Thyroid gland (tissue), 4 donors: ENCODE measurements around the gene APLF. TPM values are rescaled to one million over a fixed set of nuclear protein-coding genes. Genes with fewer than 3 reads are reported as not detected.

Experiments
- DNase-seq, 2 donors: peaks; one replicate each; pipeline ENCODE4 v3.0.0-alpha.2; 2019
- H3K27ac ChIP-seq, 3 donors: fragments of 200-600 bp; sonication (generic); 1 replicate in 2 of 3; 2 replicates in 1 of 3; pipeline ENCODE4 v1.5.1; 2016 to 2019; ENCODE audit warnings: mild to moderate bottlenecking in 1 of 3, moderate library complexity in 1 of 3
- H3K27me3 ChIP-seq: fragments of 200-600 bp; sonication (generic); one replicate; pipeline ENCODE4 v1.5.1; 2019
- H3K36me3 ChIP-seq, 2 donors: fragments of 200-600 bp; sonication (generic); one replicate each; pipeline ENCODE4 v1.5.1; 2016 to 2019
- H3K4me1 ChIP-seq, 2 donors: fragments of 200-600 bp; sonication (generic); one replicate each; pipeline ENCODE4 v1.5.1; 2017 to 2019
- H3K4me3 ChIP-seq, 3 donors: fragments of 200-600 bp; sonication (generic); replicated peaks in 1 of 3; 1 replicate in 2 of 3; 2 replicates in 1 of 3; pipeline ENCODE4 v1.5.1; 2016; ENCODE audit warnings: mild to moderate bottlenecking in 1 of 3
- H3K9me3 ChIP-seq: fragments of 200-600 bp; sonication (generic); one replicate; pipeline ENCODE4 v1.5.1; 2017
- POLR2A ChIP-seq, 2 donors: fragments of 450-650 bp; IDR thresholded peaks; one replicate each; pipeline ENCODE4 v1.6.1; 2017; ENCODE audit warnings: antibody characterized with exemption in 2 of 2, mild to moderate bottlenecking in 2 of 2, moderate library complexity in 1 of 2
- WGBS, 2 donors: methylation state at CpG; one replicate each; pipeline ENCODE4 v1.1.5; 2017; 5-methylcytosine and 5-hydroxymethylcytosine counted together
- intact Hi-C: fragments of 100-400 bp; cut with DNase I; formaldehyde crosslinking; loops from one replicate; pipeline ENCODE4 v1.15.1; 2023
- total RNA-seq, 4 donors: library from RNA; depleted of rRNA; stranded (reverse); fragments of >200 nt; gene quantifications; one replicate each; pipeline ENCODE4 v1.2.3, GENCODE V29; 2016
- TF ChIP-seq, protein P1 (sequence below), 6 experiments: fragments of 200-600 bp in 3 of 6; fragments of 450-650 bp in 3 of 6; sonication (generic) in 3 of 6; IDR thresholded peaks; one replicate each; pipeline ENCODE4 v1.5.1; 2016 to 2019; ENCODE audit warnings: antibody characterized with exemption in 6 of 6, mild to moderate bottlenecking in 2 of 6, inconsistent platforms in 1 of 6, moderate library complexity in 1 of 6

APLF gene
- total RNA-seq, 4 donors from 2014 or later: 8.7 to 12.9 (median 9.6) TPM

DNA sequence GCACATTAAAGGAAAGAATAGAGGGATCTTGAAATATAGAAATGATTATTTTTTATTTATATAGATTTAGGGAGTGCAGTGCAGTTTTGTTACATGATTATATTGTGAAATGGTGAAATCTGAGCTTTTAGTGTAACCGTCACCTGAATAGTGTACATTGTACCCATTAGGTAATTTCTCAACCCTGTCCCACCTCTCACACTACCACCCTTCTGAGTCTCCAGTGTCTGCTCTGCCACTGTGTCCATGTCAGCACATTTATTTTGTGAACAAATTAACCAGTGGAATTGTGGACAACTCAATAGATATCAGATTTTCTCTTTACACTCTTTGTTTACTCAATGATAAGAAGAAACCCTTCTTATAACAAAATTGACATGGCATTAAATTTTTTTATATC lies 24.2 kb downstream of the APLF start:
- TF ChIP-seq, protein P1, sequence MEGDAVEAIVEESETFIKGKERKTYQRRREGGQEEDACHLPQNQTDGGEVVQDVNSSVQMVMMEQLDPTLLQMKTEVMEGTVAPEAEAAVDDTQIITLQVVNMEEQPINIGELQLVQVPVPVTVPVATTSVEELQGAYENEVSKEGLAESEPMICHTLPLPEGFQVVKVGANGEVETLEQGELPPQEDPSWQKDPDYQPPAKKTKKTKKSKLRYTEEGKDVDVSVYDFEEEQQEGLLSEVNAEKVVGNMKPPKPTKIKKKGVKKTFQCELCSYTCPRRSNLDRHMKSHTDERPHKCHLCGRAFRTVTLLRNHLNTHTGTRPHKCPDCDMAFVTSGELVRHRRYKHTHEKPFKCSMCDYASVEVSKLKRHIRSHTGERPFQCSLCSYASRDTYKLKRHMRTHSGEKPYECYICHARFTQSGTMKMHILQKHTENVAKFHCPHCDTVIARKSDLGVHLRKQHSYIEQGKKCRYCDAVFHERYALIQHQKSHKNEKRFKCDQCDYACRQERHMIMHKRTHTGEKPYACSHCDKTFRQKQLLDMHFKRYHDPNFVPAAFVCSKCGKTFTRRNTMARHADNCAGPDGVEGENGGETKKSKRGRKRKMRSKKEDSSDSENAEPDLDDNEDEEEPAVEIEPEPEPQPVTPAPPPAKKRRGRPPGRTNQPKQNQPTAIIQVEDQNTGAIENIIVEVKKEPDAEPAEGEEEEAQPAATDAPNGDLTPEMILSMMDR (IDR thresholded peaks at IDR 0.05): no peak
- no peak for TF ChIP-seq POLR2A (IDR thresholded peaks at IDR 0.05)
- DNase-seq: no peak
- H3K27me3 ChIP-seq: no peaks in the 10 kb centered on the region
- intact Hi-C loops: no loop called here
- H3K36me3 ChIP-seq: no peaks in the 10 kb centered on the region
- no peak overlapping the region for H3K4me3 ChIP-seq
- H3K27ac ChIP-seq: no peak overlapping the region
- no peaks in the 10 kb centered on the region for H3K9me3 ChIP-seq
- 93 to 98% methylated on average over 1 of the region's 1 CpG for WGBS, 2 donors
- H3K4me1 ChIP-seq: no peaks in the 10 kb centered on the region

DNA sequence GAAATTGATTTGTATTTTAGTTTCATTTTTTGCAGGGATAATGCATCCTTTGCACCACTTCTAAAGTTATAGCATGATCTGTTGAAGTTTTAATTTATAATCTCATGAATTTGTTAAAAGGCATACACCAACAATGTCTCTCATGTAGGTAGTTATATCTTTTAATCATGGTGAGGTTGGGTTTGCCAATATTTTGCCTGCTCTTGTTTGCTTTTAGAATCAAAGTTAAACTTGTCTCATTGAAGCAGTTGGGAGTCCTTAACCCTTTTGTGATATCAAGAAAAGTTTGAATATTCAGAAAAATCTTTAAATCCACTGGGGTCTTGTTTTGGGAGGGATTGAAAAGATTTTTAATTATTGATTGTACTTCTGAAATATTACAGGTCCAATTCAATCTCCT lies 31.7 kb downstream of the APLF start:
- intact Hi-C loops: no loop called here
- Histone ChIP-seq H3K27me3 (no peaks in the 10 kb centered on the region), H3K9me3 (no peaks in the 10 kb centered on the region), H3K4me3 (no peak overlapping the region), H3K36me3 (no peaks in the 10 kb centered on the region), H3K4me1 (no peaks in the 10 kb centered on the region), H3K27ac (no peak overlapping the region)
- no peak for DNase-seq
- TF ChIP-seq, protein P1 (IDR thresholded peaks at IDR 0.05): no peak
- no peak for TF ChIP-seq POLR2A (IDR thresholded peaks at IDR 0.05)

DNA sequence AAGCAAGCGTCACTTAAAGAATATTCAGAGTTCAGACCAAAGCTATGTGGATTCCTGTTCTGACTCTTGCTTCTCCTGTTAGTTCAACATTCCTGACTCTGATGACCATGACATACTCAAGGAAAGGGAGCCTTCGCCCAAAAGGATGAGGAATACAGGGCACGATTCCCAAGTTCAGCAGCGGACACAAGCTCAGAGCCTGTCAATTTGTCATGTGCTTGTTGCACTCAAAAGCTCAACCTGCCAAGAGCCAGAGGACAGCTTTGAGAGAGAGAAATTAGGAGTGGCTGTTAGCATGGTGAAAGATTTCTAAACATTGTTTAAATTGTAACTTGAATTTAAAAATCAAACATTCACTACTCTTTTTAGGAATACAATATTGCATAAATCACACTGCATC lies 33.3 kb downstream of the APLF start:
- H3K36me3 ChIP-seq: no peaks in the 10 kb centered on the region
- DNase-seq: no peak
- H3K27me3 ChIP-seq: no peaks in the 10 kb centered on the region
- intact Hi-C loops: no loop called here
- 86 to 89% methylated on average over 4 of the region's 4 CpGs for WGBS, 2 donors
- H3K27ac ChIP-seq: no peak overlapping the region
- H3K4me1 ChIP-seq: no peaks in the 10 kb centered on the region
- no peaks in the 10 kb centered on the region for H3K9me3 ChIP-seq
- no peak for TF ChIP-seq POLR2A (IDR thresholded peaks at IDR 0.05)
- TF ChIP-seq, protein P1 (IDR thresholded peaks at IDR 0.05): no peak
- H3K4me3 ChIP-seq: no peak overlapping the region

DNA sequence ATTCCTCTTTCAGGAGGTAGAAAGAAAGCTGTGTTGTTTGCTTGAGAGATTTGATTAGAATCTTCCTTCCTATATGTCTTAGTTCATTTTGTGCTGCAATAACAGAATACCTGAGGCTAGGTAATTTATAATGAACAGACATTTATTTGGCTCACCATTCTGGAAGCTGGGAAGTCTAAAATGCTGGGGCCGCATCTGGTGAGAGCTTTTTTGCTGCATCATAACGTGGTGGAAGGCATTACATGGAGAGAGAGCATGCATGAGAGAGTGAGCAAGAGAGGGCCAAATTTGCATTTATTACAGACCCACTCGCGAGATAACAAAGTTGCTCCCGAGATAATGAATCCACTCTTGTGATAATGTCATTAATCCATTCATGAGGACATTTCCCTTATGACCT lies 34.4 kb downstream of the APLF start:
- TF ChIP-seq POLR2A (IDR thresholded peaks at IDR 0.05): no peak
- TF ChIP-seq, protein P1 (IDR thresholded peaks at IDR 0.05): no peak
- WGBS, 2 donors: 84 to 91% methylated on average over 5 of the region's 5 CpGs

DNA sequence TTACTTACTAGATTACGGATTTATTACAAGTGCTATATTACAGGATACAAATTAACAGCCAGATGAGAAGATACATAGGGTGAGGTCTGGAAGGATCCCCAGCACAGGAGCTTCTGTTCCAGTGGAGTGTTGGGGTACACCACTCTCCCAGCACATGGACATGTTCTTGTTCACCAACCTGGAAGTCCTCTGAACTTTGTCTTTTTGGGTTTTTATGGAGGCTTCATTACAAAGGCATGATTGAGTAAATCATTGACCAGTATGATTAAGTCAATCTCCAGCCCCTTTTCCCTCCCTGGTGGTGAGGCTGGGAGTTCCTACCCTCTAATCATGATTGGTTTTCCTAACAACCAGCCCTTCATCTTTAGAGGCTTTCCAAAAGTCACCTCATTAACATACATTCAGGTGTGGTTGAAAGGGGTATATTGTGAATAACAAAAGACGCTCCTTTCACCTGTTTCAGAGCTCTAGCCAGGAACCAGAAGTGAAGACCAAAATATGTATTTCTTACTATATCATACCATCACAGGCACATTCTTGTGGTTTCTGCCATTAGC lies 38.3 kb downstream of the APLF start:
- no peaks in the 10 kb centered on the region for H3K4me1 ChIP-seq
- H3K27ac ChIP-seq: no peak overlapping the region
- DNase-seq: no peak
- 95 to 97% methylated on average over 2 of the region's 2 CpGs for WGBS, 2 donors
- no peak for TF ChIP-seq POLR2A (IDR thresholded peaks at IDR 0.05)
- TF ChIP-seq, protein P1 (IDR thresholded peaks at IDR 0.05): no peak
- H3K4me3 ChIP-seq: no peak overlapping the region
- intact Hi-C loops: no loop called here
- H3K36me3 ChIP-seq: no peaks in the 10 kb centered on the region
- H3K9me3 ChIP-seq: no peaks in the 10 kb centered on the region
- no peaks in the 10 kb centered on the region for H3K27me3 ChIP-seq

More for the DNA sequence above, 34.4 kb downstream of the APLF start:
- H3K4me1 ChIP-seq: no peaks in the 10 kb centered on the region
- H3K27ac ChIP-seq: no peak overlapping the region
- H3K27me3 ChIP-seq: no peaks in the 10 kb centered on the region
- intact Hi-C loops: no loop called here
- no peaks in the 10 kb centered on the region for H3K9me3 ChIP-seq
- no peak for DNase-seq
- no peaks in the 10 kb centered on the region for H3K36me3 ChIP-seq
- H3K4me3 ChIP-seq: no peak overlapping the region
